ENCODE measurements around the gene HIF1A. TPM values are rescaled to one million over a fixed set of nuclear protein-coding genes. Genes with fewer than 3 reads are reported as not detected.

Gene HIF1A
- total and polyA plus RNA-seq, 2 of the 13 experiments (the other 11 are each of a cell fraction or from before 2014, with no cell fraction given) = 41.0 to 126 TPM

- TF ChIP-seq ZBTB4 (CRISPR knock-in tag; IDR thresholded peaks at IDR 0.05; ENCODE audit: borderline replicate concordance) (peak; percentile 45; the same call in 1 of the 2 replicates), GZF1 (CRISPR knock-in tag; IDR thresholded peaks at IDR 0.05) (peak; percentile 74; the same call in 1 of the 2 replicates), FOXK2 (IDR thresholded peaks at IDR 0.05) (0 out of 2 replicates have a peak, but pooled peaks have one; percentile 4), FIP1L1 (IDR thresholded peaks at IDR 0.05; ENCODE audit: borderline replicate concordance, insufficient read depth, low read depth, low read length) (no peak), CERS6 (CRISPR knock-in tag; IDR thresholded peaks at IDR 0.05) (no peak), MXD4 (CRISPR knock-in tag; IDR thresholded peaks at IDR 0.05) (peak; percentile 73), SNAPC5 (CRISPR knock-in tag; IDR thresholded peaks at IDR 0.05; ENCODE audit: borderline replicate concordance) (no peak), ZSCAN21 (CRISPR knock-in tag; IDR thresholded peaks at IDR 0.05; ENCODE audit: borderline replicate concordance) (no peak), XBP1 (CRISPR knock-in tag; IDR thresholded peaks at IDR 0.05) (no peak), PTBP1 (IDR thresholded peaks at IDR 0.05; ENCODE audit: low read depth, low read length, poor library complexity, severe bottlenecking) (no peak), MXD3 (CRISPR knock-in tag; IDR thresholded peaks at IDR 0.05) (no peak), BCL3 (CRISPR knock-in tag; IDR thresholded peaks at IDR 0.05) (no peak), ZNF75D (CRISPR knock-in tag; IDR thresholded peaks at IDR 0.05; ENCODE audit: borderline replicate concordance) (no peak), E2F1 (CRISPR knock-in tag; IDR thresholded peaks at IDR 0.05) (no peak), ZMYM4 (CRISPR knock-in tag; IDR thresholded peaks at IDR 0.05) (peak; percentile 88), ZNF562 (CRISPR knock-in tag; IDR thresholded peaks at IDR 0.05; ENCODE audit: borderline replicate concordance) (no peak), U2AF1 (optimal IDR thresholded peaks at IDR 0.05; ENCODE audit: low read depth, low read length) (no peak), RCOR2 (CRISPR knock-in tag; IDR thresholded peaks at IDR 0.05) (no peak), U2AF2 (IDR thresholded peaks at IDR 0.05; ENCODE audit: low read depth, low read length) (no peak), ZNF136 (CRISPR knock-in tag; IDR thresholded peaks at IDR 0.05; ENCODE audit: low read depth) (no peak), FOSL2 (CRISPR knock-in tag; IDR thresholded peaks at IDR 0.05) (no peak), MTA3 (CRISPR knock-in tag; IDR thresholded peaks at IDR 0.05) (no peak), BHLHE40 (IDR thresholded peaks at IDR 0.05; ENCODE audit: low read length) (peak; percentile 72)
These were observed 66.9 kb downstream of the HIF1A start, which contains the start of gene SNAPC1 (continued) for GRCh38 chr14:61761959-61762786.

All from HepG2 (cell line).